ENCODE measurements around the gene COL5A1.
A peak's percentile ranks its signal among the peaks of the same experiment; 100 is the strongest.

COL5A1 gene

GRCh38 chr9:134778156-134778555, 136.6 kb downstream of the COL5A1 start:
- TF ChIP-seq CTCF (IDR thresholded peaks at IDR 0.05; ENCODE audit: unreplicated experiment in 3 of 3) = no peak
- H3K27ac Mint-ChIP-seq = no peak overlapping the region
- no peak overlapping the region for H3K4me3 Mint-ChIP-seq
- H3K4me1 Mint-ChIP-seq = peaks cover 20% of the 10 kb centered on the region
- no peaks in the 10 kb centered on the region for H3K36me3 Mint-ChIP-seq (ENCODE audit: low read depth)
- H3K27me3 Mint-ChIP-seq (ENCODE audit: low read depth) = no peaks in the 10 kb centered on the region
- no peaks in the 10 kb centered on the region for H3K9me3 Mint-ChIP-seq

- TF ChIP-seq CTCF (IDR thresholded peaks at IDR 0.05; ENCODE audit: unreplicated experiment in 3 of 3) = peak; percentile 46 to 59 (median 57)
- H3K9me3 Mint-ChIP-seq = no peaks in the 10 kb centered on the region
- no peak overlapping the region for H3K4me3 Mint-ChIP-seq
- no peaks in the 10 kb centered on the region for H3K36me3 Mint-ChIP-seq (ENCODE audit: low read depth)
- no peak overlapping the region for H3K27ac Mint-ChIP-seq
- no peaks in the 10 kb centered on the region for H3K27me3 Mint-ChIP-seq (ENCODE audit: low read depth)
- peaks cover 20% of the 10 kb centered on the region for H3K4me1 Mint-ChIP-seq
Measured at GRCh38 chr9:134778841-134779411, 137.3 kb downstream of the COL5A1 start.

- peaks cover 19% of the 10 kb centered on the region for H3K4me1 Mint-ChIP-seq
- no peak overlapping the region for H3K4me3 Mint-ChIP-seq
- no peaks in the 10 kb centered on the region for H3K36me3 Mint-ChIP-seq (ENCODE audit: low read depth)
- TF ChIP-seq CTCF (IDR thresholded peaks at IDR 0.05; ENCODE audit: unreplicated experiment in 3 of 3) = no peak
- no peak overlapping the region for H3K27ac Mint-ChIP-seq
- no peaks in the 10 kb centered on the region for H3K9me3 Mint-ChIP-seq
- H3K27me3 Mint-ChIP-seq (ENCODE audit: low read depth) = no peaks in the 10 kb centered on the region
Measured at GRCh38 chr9:134779640-134780039, 138.0 kb downstream of the COL5A1 start.

GRCh38 chr9:134781591-134782302, 140.1 kb downstream of the COL5A1 start:
- Mint-ChIP-seq H3K36me3 (ENCODE audit: low read depth) (no peaks in the 10 kb centered on the region), H3K4me1 (no peaks in the 10 kb centered on the region)

GRCh38 chr9:134782921-134783698, 141.5 kb downstream of the COL5A1 start:
- no peaks in the 10 kb centered on the region for H3K4me1 Mint-ChIP-seq
- no peaks in the 10 kb centered on the region for H3K9me3 Mint-ChIP-seq
- peak overlapping the region in 2 of 3 experiments; percentile 17 to 21 for H3K27ac Mint-ChIP-seq
- no peaks in the 10 kb centered on the region for H3K36me3 Mint-ChIP-seq (ENCODE audit: low read depth)
- TF ChIP-seq CTCF (IDR thresholded peaks at IDR 0.05; ENCODE audit: unreplicated experiment in 3 of 3) = no peak
- H3K27me3 Mint-ChIP-seq (ENCODE audit: low read depth) = no peaks in the 10 kb centered on the region
- no peak overlapping the region for H3K4me3 Mint-ChIP-seq

More at GRCh38 chr9:134781591-134782302, 140.1 kb downstream of the COL5A1 start:
- peak in 1 of 3 experiments; percentile 39 for TF ChIP-seq CTCF (IDR thresholded peaks at IDR 0.05; ENCODE audit: unreplicated experiment in 3 of 3)
- no peaks in the 10 kb centered on the region for H3K9me3 Mint-ChIP-seq
- H3K27me3 Mint-ChIP-seq (ENCODE audit: low read depth) = no peaks in the 10 kb centered on the region
- H3K27ac Mint-ChIP-seq = peak overlapping the region in 1 of 3 experiments; percentile 9
- no peak overlapping the region for H3K4me3 Mint-ChIP-seq

Data from nephron (organoid).